Suprapubic skin (tissue), 3 donors: ENCODE measurements around the gene KCTD19.

Experiments
- CTCF ChIP-seq, 2 donors: fragments of 200-600 bp in 1 of 2; fragments of 450-650 bp in 1 of 2; sonication (generic) in 1 of 2; IDR thresholded peaks; one replicate each; pipeline ENCODE4 v1.5.1; 2016 to 2019; ENCODE audit warnings: antibody characterized with exemption in 2 of 2, mild to moderate bottlenecking in 1 of 2, moderate library complexity in 1 of 2
- EP300 ChIP-seq: sonication (generic); formaldehyde crosslinking; IDR thresholded peaks from one replicate; pipeline ENCODE4 v1.6.1; 2017; ENCODE audit warnings: antibody characterized with exemption
- POLR2A ChIP-seq, 2 donors: fragments of 450-650 bp; IDR thresholded peaks; one replicate each; pipeline ENCODE4 v1.6.1; 2017; ENCODE audit warnings: antibody characterized with exemption in 2 of 2, mild to moderate bottlenecking in 2 of 2, moderate library complexity in 2 of 2

- TF ChIP-seq CTCF (IDR thresholded peaks at IDR 0.05) (no peak), POLR2A (IDR thresholded peaks at IDR 0.05) (no peak), EP300 (no peak)
Observed at GRCh38 chr16:67258161-67258835, 68.2 kb downstream of the KCTD19 start.
